ENCODE measurements around the gene ARHGAP19.

ARHGAP19 gene

DNA sequence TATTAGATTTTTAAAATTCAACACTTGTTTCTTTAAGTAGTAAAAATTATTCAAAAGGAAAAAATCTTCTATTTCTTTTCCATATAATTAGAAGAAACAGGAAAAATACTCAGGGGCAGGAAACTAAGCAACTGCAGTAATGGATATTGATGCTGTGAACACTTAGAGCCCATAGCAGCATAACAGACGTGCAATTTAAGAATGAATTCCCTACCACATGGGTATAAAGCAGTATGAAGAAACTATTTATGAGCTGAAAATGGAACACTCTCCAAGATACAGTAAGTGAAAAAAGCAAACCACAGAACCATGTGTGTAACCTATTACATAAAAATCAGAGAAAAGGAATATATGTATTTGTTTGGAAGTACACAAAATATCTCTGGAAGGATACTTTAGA is 30.8 kb downstream of the ARHGAP19 start:
- ATAC-seq: no peak
- TF ChIP-seq ZNF8 (CRISPR knock-in tag; IDR thresholded peaks at IDR 0.05): no peak
- TF ChIP-seq ZFP3 (CRISPR knock-in tag; IDR thresholded peaks at IDR 0.05): no peak
- TF ChIP-seq, protein P1, sequence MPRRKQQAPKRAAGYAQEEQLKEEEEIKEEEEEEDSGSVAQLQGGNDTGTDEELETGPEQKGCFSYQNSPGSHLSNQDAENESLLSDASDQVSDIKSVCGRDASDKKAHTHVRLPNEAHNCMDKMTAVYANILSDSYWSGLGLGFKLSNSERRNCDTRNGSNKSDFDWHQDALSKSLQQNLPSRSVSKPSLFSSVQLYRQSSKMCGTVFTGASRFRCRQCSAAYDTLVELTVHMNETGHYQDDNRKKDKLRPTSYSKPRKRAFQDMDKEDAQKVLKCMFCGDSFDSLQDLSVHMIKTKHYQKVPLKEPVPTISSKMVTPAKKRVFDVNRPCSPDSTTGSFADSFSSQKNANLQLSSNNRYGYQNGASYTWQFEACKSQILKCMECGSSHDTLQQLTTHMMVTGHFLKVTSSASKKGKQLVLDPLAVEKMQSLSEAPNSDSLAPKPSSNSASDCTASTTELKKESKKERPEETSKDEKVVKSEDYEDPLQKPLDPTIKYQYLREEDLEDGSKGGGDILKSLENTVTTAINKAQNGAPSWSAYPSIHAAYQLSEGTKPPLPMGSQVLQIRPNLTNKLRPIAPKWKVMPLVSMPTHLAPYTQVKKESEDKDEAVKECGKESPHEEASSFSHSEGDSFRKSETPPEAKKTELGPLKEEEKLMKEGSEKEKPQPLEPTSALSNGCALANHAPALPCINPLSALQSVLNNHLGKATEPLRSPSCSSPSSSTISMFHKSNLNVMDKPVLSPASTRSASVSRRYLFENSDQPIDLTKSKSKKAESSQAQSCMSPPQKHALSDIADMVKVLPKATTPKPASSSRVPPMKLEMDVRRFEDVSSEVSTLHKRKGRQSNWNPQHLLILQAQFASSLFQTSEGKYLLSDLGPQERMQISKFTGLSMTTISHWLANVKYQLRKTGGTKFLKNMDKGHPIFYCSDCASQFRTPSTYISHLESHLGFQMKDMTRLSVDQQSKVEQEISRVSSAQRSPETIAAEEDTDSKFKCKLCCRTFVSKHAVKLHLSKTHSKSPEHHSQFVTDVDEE (CRISPR knock-in tag; IDR thresholded peaks at IDR 0.05): no peak
- no peak for TF ChIP-seq RARB (CRISPR knock-in tag; IDR thresholded peaks at IDR 0.05)
- no peak for TF ChIP-seq TCF4 (CRISPR knock-in tag; IDR thresholded peaks at IDR 0.05; ENCODE audit: borderline replicate concordance)
- no peak for TF ChIP-seq GLIS3 (CRISPR knock-in tag; IDR thresholded peaks at IDR 0.05)
- TF ChIP-seq ZC3H10 (CRISPR knock-in tag; IDR thresholded peaks at IDR 0.05): no peak
- TF ChIP-seq ISL1 (CRISPR knock-in tag; IDR thresholded peaks at IDR 0.05): no peak
- TF ChIP-seq BACH2 (CRISPR knock-in tag; IDR thresholded peaks at IDR 0.05; ENCODE audit: borderline replicate concordance): no peak
- TF ChIP-seq, protein P2, sequence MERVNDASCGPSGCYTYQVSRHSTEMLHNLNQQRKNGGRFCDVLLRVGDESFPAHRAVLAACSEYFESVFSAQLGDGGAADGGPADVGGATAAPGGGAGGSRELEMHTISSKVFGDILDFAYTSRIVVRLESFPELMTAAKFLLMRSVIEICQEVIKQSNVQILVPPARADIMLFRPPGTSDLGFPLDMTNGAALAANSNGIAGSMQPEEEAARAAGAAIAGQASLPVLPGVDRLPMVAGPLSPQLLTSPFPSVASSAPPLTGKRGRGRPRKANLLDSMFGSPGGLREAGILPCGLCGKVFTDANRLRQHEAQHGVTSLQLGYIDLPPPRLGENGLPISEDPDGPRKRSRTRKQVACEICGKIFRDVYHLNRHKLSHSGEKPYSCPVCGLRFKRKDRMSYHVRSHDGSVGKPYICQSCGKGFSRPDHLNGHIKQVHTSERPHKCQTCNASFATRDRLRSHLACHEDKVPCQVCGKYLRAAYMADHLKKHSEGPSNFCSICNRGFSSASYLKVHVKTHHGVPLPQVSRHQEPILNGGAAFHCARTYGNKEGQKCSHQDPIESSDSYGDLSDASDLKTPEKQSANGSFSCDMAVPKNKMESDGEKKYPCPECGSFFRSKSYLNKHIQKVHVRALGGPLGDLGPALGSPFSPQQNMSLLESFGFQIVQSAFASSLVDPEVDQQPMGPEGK (CRISPR knock-in tag; IDR thresholded peaks at IDR 0.05; ENCODE audit: borderline replicate concordance): no peak
- TF ChIP-seq POU6F1 (CRISPR knock-in tag; IDR thresholded peaks at IDR 0.05; ENCODE audit: borderline replicate concordance, low read depth): no peak
- TF ChIP-seq, protein P3, sequence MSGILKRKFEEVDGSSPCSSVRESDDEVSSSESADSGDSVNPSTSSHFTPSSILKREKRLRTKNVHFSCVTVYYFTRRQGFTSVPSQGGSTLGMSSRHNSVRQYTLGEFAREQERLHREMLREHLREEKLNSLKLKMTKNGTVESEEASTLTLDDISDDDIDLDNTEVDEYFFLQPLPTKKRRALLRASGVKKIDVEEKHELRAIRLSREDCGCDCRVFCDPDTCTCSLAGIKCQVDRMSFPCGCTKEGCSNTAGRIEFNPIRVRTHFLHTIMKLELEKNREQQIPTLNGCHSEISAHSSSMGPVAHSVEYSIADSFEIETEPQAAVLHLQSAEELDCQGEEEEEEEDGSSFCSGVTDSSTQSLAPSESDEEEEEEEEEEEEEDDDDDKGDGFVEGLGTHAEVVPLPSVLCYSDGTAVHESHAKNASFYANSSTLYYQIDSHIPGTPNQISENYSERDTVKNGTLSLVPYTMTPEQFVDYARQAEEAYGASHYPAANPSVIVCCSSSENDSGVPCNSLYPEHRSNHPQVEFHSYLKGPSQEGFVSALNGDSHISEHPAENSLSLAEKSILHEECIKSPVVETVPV (CRISPR knock-in tag; IDR thresholded peaks at IDR 0.05): no peak
- no peak for TF ChIP-seq ZFP30 (CRISPR knock-in tag; IDR thresholded peaks at IDR 0.05)
- TF ChIP-seq PPARA (CRISPR knock-in tag; IDR thresholded peaks at IDR 0.05; ENCODE audit: borderline replicate concordance): no peak
- TF ChIP-seq ARNTL (CRISPR knock-in tag; IDR thresholded peaks at IDR 0.05; ENCODE audit: borderline replicate concordance, low read depth): no peak

DNA sequence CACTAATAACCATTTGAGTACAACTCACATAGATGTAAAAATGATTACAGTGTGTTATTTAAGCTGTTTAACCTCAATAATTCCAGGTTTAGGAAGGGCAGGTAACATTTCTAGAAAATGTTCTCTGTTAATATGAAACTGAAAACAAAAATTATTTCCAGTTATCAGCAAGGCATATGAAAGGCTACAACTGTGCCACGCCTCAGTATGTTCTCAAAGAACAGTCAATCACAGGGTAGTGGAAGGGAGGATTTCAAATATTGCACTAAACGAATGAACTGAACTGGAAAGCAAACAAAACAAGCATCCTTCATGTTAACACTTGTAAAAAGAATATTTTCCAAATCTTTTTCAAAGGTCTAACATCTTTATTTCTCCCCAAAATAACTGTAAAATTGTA is 31.3 kb downstream of the ARHGAP19 start:
- no peak for ATAC-seq
- TF ChIP-seq OSR1 (CRISPR knock-in tag; IDR thresholded peaks at IDR 0.05) (no peak), CREB5 (CRISPR knock-in tag; IDR thresholded peaks at IDR 0.05; ENCODE audit: low read depth) (no peak), RARB (CRISPR knock-in tag; IDR thresholded peaks at IDR 0.05) (no peak), GLIS3 (CRISPR knock-in tag; IDR thresholded peaks at IDR 0.05) (no peak), ZC3H10 (CRISPR knock-in tag; IDR thresholded peaks at IDR 0.05) (no peak), BACH2 (CRISPR knock-in tag; IDR thresholded peaks at IDR 0.05; ENCODE audit: borderline replicate concordance) (no peak), SNAI2 (CRISPR knock-in tag; IDR thresholded peaks at IDR 0.05) (no peak), ISL1 (CRISPR knock-in tag; IDR thresholded peaks at IDR 0.05) (no peak), PPARA (CRISPR knock-in tag; IDR thresholded peaks at IDR 0.05; ENCODE audit: borderline replicate concordance) (no peak), TOX (CRISPR knock-in tag; IDR thresholded peaks at IDR 0.05; ENCODE audit: borderline replicate concordance) (no peak), CSDC2 (CRISPR knock-in tag; IDR thresholded peaks at IDR 0.05) (no peak), ARNTL (CRISPR knock-in tag; IDR thresholded peaks at IDR 0.05; ENCODE audit: borderline replicate concordance, low read depth) (no peak), ZFP3 (CRISPR knock-in tag; IDR thresholded peaks at IDR 0.05) (no peak), ZNF70 (CRISPR knock-in tag; IDR thresholded peaks at IDR 0.05) (no peak), ZNF565 (CRISPR knock-in tag; conservative IDR thresholded peaks at IDR 0.05; ENCODE audit: low read depth) (no peak), ZFP30 (CRISPR knock-in tag; IDR thresholded peaks at IDR 0.05) (no peak)
- TF ChIP-seq, protein P3 (CRISPR knock-in tag; IDR thresholded peaks at IDR 0.05): no peak
- TF ChIP-seq, protein P1 (CRISPR knock-in tag; IDR thresholded peaks at IDR 0.05): no peak
